Cardiac muscle cell (in vitro differentiated cells and primary cell): ENCODE results near the gene YWHAG. TPM values are rescaled to one million over a fixed set of nuclear protein-coding genes. Genes with fewer than 3 reads are reported as not detected.
"Not testable (repeated sequence)": the region's sequence is repeated elsewhere in the genome, so short reads cannot be mapped to it uniquely, and the experiment has no call there.

Experiments used
- DNase-seq, 2 donors: peaks; one replicate each; pipeline versions ENCODE4 v3.0.0 to v3.0.0-alpha.2; 2010 to 2017; ENCODE audit warnings: low read depth in 1 of 2, low spot score in 1 of 2
- H3K27ac ChIP-seq: fragments of 200-600 bp; sonication (generic); 2 replicates; pipeline ENCODE4 v1.5.1; 2016
- H3K27me3 ChIP-seq: fragments of 200-600 bp; sonication (generic); 2 replicates; pipeline ENCODE4 v1.6.0; 2016; ENCODE audit warnings: control low read depth
- H3K36me3 ChIP-seq: fragments of 200-600 bp; sonication (generic); 2 replicates; pipeline ENCODE4 v1.5.1; 2016; ENCODE audit warnings: control low read depth
- H3K4me1 ChIP-seq: fragments of 200-600 bp; sonication (generic); 2 replicates; pipeline ENCODE4 v1.8.1; 2017; ENCODE audit warnings: low read depth, mild to moderate bottlenecking, mixed run types
- H3K4me3 ChIP-seq: fragments of 200-600 bp; sonication (generic); 2 replicates; pipeline ENCODE4 v1.5.1; 2016; ENCODE audit warnings: mild to moderate bottlenecking
- H3K9me3 ChIP-seq: fragments of 200-600 bp; sonication (generic); 2 replicates; pipeline ENCODE4 v1.5.1; 2017; ENCODE audit warnings: low read depth, mild to moderate bottlenecking, control low read depth
- polyA plus RNA-seq: library from polyadenylated mRNA; unstranded; fragments of >200 nt; fragmentation: Nextera tagmentation; extraction: Ambion mirVana; gene quantifications from 2 replicates; pipeline ENCODE4 v1.2.1, GENCODE V29; 2016
- total RNA-seq: library from RNA; depleted of rRNA; stranded (reverse); fragments of >200 nt; gene quantifications from 2 replicates; pipeline ENCODE4 v1.2.3, GENCODE V29; 2016
- TF ChIP-seq, protein P1 (sequence below): IDR thresholded peaks from 2 replicates; pipeline ENCODE4 v1.5.1; 2012; ENCODE audit warnings: low read depth, mild to moderate bottlenecking, low read length

YWHAG gene
- total and polyA plus RNA-seq, 2 experiments from 2014 or later, result 25.0 to 97.9 TPM

DNA sequence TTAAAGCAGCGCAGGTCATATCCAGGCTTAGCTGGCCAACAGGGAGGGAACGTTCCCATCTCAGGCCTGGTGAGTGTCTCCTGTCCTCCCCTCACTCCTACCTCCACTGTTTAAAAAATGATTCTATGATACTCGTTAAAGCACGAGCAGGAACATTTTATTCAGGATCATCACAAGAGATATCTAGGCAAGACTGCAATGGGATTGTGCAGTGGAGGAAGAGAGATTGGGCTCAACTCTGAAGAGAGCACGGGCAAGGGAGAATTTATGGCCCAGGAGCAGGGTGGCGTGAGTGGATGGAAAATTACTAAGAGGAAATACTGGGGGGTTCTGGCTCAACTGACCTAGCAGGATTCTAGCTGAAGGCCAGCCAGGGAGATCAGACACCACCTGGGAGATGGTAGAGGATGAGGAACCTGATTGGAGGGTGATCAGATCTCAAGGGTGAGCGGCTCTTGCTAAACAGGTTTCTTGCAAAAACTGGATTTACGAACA, 65.3 kb downstream of the YWHAG start:
- no peak for DNase-seq
- Histone ChIP-seq H3K9me3 (no peaks in the 10 kb centered on the region), H3K27me3 (no peaks in the 10 kb centered on the region), H3K4me1 (peaks cover 4% of the 10 kb centered on the region), H3K27ac (no peak overlapping the region), H3K4me3 (no peak overlapping the region), H3K36me3 (no peaks in the 10 kb centered on the region)
- TF ChIP-seq, protein P1, sequence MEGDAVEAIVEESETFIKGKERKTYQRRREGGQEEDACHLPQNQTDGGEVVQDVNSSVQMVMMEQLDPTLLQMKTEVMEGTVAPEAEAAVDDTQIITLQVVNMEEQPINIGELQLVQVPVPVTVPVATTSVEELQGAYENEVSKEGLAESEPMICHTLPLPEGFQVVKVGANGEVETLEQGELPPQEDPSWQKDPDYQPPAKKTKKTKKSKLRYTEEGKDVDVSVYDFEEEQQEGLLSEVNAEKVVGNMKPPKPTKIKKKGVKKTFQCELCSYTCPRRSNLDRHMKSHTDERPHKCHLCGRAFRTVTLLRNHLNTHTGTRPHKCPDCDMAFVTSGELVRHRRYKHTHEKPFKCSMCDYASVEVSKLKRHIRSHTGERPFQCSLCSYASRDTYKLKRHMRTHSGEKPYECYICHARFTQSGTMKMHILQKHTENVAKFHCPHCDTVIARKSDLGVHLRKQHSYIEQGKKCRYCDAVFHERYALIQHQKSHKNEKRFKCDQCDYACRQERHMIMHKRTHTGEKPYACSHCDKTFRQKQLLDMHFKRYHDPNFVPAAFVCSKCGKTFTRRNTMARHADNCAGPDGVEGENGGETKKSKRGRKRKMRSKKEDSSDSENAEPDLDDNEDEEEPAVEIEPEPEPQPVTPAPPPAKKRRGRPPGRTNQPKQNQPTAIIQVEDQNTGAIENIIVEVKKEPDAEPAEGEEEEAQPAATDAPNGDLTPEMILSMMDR, result no peak

DNA sequence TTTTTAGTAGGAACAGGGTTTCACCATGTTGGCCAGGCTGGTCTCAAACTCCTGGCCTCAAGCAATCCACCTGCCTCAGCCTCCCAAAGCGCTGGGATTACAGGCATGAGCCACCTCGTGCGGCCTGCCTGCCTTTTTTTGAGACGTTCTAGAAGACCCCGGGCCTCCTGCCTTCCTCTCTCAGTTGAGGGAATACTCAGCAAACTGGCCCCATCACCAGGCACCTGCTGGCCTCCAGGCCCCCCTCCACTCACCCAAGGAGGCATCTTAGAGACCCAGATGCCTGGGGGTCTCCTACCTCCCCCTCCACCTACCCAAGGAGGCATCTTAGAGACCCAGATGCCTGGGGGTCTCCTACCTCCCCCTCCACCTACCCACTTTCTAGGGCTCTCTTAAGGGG, 65.9 kb downstream of the YWHAG start:
- not testable (repeated sequence) for H3K27ac ChIP-seq, H3K4me3 ChIP-seq, H3K4me1 ChIP-seq

DNA sequence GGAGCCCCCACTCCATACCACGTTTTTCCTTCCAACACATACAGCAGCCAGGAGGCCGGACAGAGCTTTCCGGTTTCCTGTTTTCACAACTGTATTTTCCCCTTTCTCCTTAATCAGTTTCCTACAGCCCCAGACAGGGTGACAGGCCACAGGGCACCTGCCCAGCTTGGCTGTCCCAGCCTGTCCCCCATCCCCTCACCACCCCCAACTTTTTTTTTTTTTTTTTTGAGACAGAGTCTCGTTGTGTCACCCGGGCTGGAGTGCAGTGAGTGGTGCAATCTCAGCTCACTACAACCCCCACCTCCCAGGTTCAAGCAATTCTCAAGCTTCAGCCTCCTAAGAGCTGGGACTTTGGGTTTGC, 66.6 kb downstream of the YWHAG start:
- no peak overlapping the region for H3K4me3 ChIP-seq
- no peaks in the 10 kb centered on the region for H3K36me3 ChIP-seq
- H3K9me3 ChIP-seq, result no peaks in the 10 kb centered on the region
- DNase-seq, result no peak
- no peak overlapping the region for H3K27ac ChIP-seq
- H3K27me3 ChIP-seq, result no peaks in the 10 kb centered on the region
- TF ChIP-seq, protein P1, result no peak
- peaks cover 4% of the 10 kb centered on the region for H3K4me1 ChIP-seq

More for the DNA sequence above, 65.9 kb downstream of the YWHAG start:
- H3K27me3 ChIP-seq, H3K36me3 ChIP-seq, H3K9me3 ChIP-seq, DNase-seq: not testable (repeated sequence)

DNA sequence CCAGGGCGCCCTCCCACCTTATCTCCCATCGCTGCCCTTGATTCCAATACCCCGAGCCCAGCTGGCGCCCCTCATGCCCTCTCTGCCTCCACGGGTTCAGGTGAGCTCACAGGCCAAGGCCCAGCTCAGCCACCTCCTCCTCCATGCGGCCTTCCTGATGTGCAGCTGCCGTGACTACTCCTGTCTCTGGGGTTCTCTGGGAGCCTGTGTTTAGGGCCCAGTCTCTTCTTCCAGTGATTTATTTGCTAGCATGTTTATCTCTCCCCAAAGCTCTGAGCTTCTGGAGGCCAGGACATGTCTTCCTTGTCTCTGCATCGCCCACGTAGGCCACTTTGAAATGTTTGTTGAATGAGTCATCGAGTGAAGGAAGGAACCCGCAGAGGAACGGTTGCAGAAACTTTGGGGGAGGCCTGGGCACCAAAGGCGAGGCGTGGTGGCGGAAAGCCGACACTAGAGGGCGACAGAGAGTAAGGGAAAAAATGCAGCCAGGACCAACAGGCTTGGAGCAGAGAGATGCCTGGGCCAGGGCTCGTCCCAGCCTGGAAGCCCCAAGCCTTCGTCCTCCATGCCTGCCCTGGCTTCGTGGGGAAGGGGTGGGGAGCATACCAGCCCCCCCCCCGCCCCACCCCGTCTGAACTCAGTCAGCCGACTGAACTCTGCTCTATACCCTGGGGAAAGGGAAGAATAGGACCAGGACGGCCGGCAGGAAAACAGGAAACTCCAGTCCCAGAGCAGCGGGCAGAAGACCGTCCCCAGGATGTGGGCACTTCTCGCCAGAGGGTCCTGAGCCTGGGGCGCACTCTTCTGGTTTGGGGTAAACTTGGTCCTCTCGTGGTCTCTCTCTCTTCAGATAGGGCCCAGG, 67.2 kb downstream of the YWHAG start:
- Histone ChIP-seq H3K36me3 (no peaks in the 10 kb centered on the region), H3K9me3 (no peaks in the 10 kb centered on the region), H3K27me3 (no peaks in the 10 kb centered on the region), H3K27ac (no peak overlapping the region), H3K4me3 (no peak overlapping the region), H3K4me1 (peaks cover 4% of the 10 kb centered on the region)
- DNase-seq, result peak; percentile 84 to 98
- TF ChIP-seq, protein P1, result peak; percentile 94

DNA sequence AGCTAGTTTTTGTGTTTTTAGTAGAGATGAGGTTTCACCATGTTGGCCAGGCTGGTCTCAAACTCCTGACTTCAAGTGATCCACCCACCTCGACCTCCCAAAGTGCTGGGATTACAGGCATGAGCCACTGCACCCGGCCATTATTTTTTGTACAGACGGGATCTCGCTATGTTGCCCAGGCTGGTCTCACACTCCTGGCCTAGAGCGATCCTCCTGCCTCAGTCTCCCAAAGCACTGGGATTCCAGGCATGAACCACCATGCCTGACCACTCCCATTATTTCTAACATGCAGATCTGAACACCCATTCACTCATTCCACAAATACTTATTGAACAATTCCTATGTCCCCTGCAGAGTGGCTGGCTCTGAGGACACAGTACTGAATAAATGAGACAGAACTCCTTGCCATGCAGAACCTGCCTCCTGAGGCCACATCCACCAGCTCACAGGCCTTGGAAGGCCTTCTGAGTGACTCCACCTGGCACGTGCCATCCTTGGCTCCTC, 67.9 kb downstream of the YWHAG start:
- H3K27ac ChIP-seq, H3K36me3 ChIP-seq, H3K9me3 ChIP-seq, H3K4me3 ChIP-seq, H3K27me3 ChIP-seq, H3K4me1 ChIP-seq: not testable (repeated sequence)
- DNase-seq, result peak in 1 of 2 donors; percentile 28

DNA sequence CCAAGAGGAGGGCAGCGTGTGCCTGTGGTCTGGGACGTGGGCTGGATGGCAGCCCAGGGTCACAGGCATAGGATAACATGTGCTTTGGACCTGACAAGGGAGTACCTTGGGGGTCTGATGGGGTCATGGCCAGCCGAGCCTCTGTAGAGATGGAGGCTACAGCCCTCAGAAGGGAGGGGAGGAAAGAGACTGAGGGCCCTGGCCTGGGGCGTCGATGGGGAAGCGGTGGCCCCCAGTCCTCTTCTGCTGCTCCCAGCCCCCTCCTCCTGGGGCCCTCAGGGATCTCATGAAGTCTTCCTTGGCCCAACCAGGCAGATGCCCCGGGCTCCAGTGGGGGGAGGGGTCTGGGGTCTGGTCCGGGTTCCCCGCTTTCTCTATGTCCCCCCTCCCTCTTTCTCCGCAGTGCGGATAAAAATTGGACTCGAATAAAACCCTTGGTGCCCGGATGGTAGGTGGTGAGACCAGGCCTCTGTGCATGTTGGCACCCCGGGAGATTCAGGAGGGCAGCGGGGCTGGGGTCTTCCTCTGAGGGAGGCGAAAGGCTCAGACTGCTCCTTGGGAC, 71.9 kb downstream of the YWHAG start:
- no peaks in the 10 kb centered on the region for H3K9me3 ChIP-seq
- DNase-seq, result no peak
- no peaks in the 10 kb centered on the region for H3K36me3 ChIP-seq
- H3K4me1 ChIP-seq, result no peaks in the 10 kb centered on the region
- peaks cover 26% of the 10 kb centered on the region for H3K27me3 ChIP-seq
- TF ChIP-seq, protein P1, result no peak
- no peak overlapping the region for H3K27ac ChIP-seq
- no peak overlapping the region for H3K4me3 ChIP-seq
